GM12872 (cell line): Measurements from ENCODE around the gene MYOM1.

Experiments used
- TF ChIP-seq, protein P1 (sequence below): IDR thresholded peaks from 3 replicates; pipeline ENCODE4 v1.5.1; 2011; ENCODE audit warnings: low read depth, mild to moderate bottlenecking, low read length, moderate library complexity; ENCODE audit not compliant: insufficient read depth

The MYOM1 gene

DNA sequence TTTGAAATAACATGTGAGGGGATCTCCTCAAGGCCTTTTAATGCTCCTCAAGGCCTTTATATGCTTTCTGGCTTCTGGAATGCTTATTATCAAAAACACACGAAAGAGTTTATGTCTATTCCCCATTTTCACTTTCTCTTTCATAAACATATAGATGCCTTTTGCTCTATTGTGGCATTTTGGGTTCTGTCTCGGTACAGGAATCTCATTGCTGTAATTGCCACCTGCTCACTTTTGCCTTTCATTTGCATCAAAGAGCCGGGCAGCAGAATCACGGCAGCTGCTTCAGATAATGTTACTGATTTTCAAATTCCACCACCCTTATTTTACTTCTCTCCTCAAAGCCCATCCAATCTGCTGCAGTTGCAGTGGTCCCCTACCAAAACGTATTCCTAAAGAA is 152.0 kb downstream of the MYOM1 start:
- TF ChIP-seq, protein P1, sequence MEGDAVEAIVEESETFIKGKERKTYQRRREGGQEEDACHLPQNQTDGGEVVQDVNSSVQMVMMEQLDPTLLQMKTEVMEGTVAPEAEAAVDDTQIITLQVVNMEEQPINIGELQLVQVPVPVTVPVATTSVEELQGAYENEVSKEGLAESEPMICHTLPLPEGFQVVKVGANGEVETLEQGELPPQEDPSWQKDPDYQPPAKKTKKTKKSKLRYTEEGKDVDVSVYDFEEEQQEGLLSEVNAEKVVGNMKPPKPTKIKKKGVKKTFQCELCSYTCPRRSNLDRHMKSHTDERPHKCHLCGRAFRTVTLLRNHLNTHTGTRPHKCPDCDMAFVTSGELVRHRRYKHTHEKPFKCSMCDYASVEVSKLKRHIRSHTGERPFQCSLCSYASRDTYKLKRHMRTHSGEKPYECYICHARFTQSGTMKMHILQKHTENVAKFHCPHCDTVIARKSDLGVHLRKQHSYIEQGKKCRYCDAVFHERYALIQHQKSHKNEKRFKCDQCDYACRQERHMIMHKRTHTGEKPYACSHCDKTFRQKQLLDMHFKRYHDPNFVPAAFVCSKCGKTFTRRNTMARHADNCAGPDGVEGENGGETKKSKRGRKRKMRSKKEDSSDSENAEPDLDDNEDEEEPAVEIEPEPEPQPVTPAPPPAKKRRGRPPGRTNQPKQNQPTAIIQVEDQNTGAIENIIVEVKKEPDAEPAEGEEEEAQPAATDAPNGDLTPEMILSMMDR: no peak

DNA sequence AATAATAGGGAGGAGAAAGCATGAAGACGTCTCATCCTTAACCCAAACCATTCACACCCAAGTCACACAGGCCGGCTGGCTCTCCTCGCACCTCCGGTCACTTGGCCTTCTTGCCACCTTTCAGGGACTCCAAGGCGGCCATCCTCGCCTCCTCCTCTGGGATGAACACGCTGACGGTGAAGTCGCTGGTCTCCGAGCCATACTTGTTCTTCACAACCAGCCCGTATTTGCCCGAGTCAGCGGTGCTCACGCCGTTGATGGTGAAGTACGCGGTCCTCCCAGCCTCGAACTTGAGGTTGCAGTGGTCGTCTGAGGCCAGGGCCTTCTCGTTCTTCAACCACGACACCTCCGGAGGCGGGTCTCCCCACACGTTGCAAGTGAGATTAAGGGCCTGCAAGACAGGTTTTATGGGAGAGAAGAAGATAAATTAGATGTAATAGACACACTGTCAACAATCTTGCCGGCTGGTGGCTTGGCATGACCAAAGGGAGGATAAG is 152.6 kb downstream of the MYOM1 start:
- TF ChIP-seq, protein P1: no peak

DNA sequence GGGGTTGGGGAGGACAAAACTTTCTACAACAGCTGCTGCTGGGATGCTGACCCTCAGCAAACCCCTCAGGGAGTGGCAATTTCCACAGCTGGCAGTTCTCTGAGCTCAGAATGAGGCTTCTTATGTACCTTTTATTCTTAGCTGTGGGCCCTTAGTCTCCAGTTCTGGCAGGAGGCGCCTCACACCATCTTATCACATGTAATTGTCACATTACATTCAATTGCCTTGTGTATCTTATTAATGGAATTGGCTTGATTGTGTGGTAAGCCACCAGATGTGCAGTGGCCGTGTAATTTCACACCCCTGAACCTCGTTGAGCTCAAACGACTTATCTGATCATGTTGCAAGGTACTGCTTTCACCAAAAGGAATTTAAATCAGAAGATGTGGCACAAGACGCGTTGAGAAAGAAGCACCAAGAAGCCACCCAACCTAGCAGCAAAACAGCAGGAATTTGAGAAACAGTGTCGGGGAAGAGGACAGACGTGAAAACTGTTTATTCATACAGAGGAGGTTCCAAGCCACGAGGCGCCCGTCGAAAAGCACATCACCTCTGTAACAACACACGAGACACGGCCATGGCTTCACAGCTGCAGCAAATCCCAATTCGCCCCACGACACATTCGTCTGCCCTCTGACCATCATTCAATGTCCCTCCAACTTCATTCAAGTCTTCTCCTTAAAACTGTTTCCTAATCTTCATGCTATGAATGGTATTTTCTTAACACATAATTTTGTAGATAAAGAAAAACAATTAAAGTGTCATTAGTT is 153.2 kb downstream of the MYOM1 start:
- TF ChIP-seq, protein P1: no peak

DNA sequence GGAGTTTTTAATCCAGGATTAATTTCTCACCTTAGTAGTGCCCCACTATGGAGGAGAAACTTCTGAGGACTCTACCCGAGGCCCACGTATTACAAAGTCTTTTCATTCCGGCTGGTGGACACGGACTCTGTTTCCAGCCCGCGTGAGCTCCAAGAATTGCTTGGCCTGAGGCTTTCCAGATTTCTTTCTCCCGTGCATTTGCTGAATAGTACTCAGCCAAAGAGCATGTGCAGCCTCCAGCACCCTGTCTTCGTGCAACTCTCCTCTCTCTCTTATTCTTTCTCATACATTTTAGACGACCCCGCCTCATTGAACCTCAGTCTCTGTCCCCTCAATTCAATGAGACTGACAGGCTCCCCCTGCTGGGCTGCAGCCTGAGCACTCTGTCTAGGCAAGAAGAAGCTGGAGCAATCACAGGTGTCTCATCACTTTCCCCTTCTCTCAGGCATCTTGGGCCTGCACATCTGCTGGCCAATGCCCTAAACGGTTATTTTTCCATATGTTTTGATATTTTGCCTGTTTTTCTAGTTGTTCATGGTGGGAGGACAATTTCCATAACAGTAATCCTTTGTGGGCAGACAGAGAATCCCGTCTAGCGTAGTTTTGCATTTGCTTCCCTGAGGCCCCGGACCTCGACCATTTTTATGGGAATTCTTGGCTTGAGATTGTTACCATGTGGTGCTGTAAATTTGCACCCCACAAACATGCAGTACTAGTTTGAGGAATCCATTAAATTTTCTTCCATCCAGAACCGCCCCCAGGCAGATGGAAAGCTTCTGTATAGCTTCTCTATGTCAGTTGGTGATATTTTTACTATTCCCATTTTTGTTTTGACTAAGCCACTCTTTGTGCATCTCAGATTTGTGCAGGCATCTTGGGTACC is 156.7 kb downstream of the MYOM1 start:
- TF ChIP-seq, protein P1: peak; percentile 89

DNA sequence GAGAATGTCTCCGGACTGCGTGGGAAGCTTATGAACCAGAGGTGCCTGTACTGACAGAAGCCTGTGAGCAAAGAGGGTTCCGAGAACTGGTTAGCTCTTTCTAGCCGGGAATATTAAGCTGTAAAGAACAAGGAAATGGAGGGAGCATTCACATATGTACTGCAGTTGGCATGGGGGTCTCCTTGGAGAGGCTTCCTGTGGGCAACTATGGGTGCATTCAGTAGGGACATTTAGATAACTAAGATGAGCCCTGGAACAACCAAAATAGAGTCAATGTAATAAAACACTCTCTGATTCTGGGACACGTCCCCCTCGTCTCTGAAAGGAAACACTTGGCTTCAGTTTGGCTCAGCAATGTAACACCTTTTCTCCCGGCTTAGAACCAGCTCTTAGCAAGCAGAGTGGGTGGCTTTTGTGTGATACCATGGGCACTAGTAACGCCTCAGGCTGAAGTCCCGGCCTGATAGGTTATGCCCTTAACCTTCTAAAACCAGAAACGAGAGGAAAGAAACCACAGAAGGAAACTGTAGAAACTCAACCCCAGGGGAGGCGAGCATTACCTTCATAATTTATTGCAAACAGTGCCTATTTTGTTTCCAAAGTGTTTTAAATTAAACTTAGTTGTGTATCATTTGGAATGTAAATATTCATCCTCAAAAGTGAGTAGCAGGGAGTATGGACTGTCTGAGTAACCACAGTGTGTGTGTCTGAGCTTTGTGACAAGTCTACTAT is 158.0 kb downstream of the MYOM1 start:
- TF ChIP-seq, protein P1: no peak

DNA sequence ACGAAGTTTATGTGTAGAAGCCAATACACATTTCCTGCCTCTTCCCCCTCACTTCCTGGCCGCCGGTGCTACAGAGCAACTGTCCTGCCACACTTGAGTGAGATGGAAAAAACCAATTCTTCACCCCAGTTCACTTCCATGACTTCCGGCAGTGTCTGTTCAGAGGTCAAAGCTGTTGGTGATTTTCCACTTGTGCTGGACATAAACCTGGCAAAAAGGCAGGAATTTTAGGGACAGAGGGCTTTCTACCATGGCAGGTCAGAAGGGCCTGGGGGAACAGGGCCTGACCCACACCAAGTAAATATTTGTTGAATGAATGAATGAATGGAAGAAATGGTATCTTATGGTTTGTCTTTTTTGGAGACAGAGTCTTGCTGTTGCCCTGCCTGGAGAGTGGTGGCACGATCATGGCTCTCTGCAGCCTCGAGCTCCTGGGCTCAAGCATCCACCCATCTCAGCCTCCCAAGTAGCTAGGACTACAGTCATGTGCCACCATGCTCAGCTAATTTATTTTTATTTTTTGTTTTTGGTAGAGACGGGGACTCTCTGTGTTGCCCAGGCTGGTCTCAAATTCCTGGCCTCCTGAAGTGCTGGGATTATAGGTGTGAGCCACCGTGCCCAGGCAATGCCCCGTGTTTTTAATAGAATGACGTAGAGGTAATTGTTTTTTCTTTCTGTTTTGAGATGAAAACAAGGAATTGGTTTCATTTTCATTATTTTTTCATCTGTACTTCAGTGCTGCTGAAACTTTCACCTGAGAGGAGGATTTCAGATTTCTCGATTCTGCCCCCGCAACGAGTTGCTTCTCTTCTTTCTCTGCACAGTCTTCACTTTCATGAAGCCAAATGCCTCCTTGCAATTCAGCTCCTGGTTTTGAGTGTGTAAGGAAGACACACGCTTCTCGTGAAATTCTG is 158.8 kb downstream of the MYOM1 start:
- TF ChIP-seq, protein P1: no peak
